ENCODE results near the gene SPSB1. TPM values are rescaled to one million over a fixed set of nuclear protein-coding genes. Genes with fewer than 3 reads are reported as not detected.

The SPSB1 gene
- total RNA-seq, result 16.1 and 25.4 TPM in 2 replicates

GRCh38 chr1:9292361-9293240 is at the start of gene SPSB1:
Gene SPSB1, plus strand, starts transcription at chr1:9292894. Its CDS starts 62,998 bp downstream, at chr1:9355892.

Other genes starting within 250 kb of the SPSB1 start
- 3.2 and 5.2 TPM in 2 replicates for gene SLC2A5, start 223.3 kb upstream of the SPSB1 start, total RNA-seq
- 2.7 and 3.9 TPM in 2 replicates for gene GPR157, start 163.8 kb upstream of the SPSB1 start, total RNA-seq
- gene H6PD, start 58.1 kb upstream of the SPSB1 start, total RNA-seq, result 35.6 and 36.3 TPM in 2 replicates
- gene SLC25A33, start 246.6 kb downstream of the SPSB1 start, total RNA-seq, result 3.6 and 9.4 TPM in 2 replicates

Measured in cardiac atrium fibroblast (primary cell).